HepG2 (cell line): ENCODE results near the gene C4BPA. TPM values are rescaled to one million over a fixed set of nuclear protein-coding genes. Genes with fewer than 3 reads are reported as not detected.

Experiments
- ARID5B ChIP-seq: IDR thresholded peaks from 2 replicates; pipeline ENCODE4 v1.4.0; 2020; ENCODE audit warnings: mild to moderate bottlenecking, missing genetic modification reagents
- ATF1 ChIP-seq: IDR thresholded peaks from 2 replicates; pipeline ENCODE4 v1.6.1; 2016; ENCODE audit warnings: mild to moderate bottlenecking, control low read depth
- ATF3 ChIP-seq: sonication (generic); formaldehyde crosslinking; IDR thresholded peaks from 2 replicates; pipeline ENCODE4 v1.4.0; 2020; ENCODE audit warnings: missing genetic modification reagents
- BRF2 ChIP-seq: sonication (generic); formaldehyde crosslinking; IDR thresholded peaks from 2 replicates; pipeline ENCODE4 v1.8.1; 2022; ENCODE audit warnings: mild to moderate bottlenecking, missing genetic modification reagents
- CEBPG ChIP-seq: IDR thresholded peaks from 2 replicates; pipeline ENCODE4 v1.6.1; 2016
- CHD4 ChIP-seq: fragments of 200-600 bp; sonication (generic); IDR thresholded peaks from 2 replicates; pipeline ENCODE4 v1.7.0; 2017; ENCODE audit warnings: mild to moderate bottlenecking, low read length, borderline replicate concordance
- LBX2 ChIP-seq: sonication (generic); formaldehyde crosslinking; IDR thresholded peaks from 2 replicates; pipeline ENCODE4 v1.5.0; 2020; ENCODE audit warnings: missing genetic modification reagents, mild to moderate bottlenecking, borderline replicate concordance
- NFAT5 ChIP-seq: sonication (generic); formaldehyde crosslinking; IDR thresholded peaks from 2 replicates; pipeline ENCODE4 v1.4.0; 2020; ENCODE audit warnings: missing genetic modification reagents
- SALL1 ChIP-seq: sonication (generic); formaldehyde crosslinking; IDR thresholded peaks from 2 replicates; pipeline ENCODE4 v1.8.0; 2022; ENCODE audit warnings: mild to moderate bottlenecking, missing genetic modification reagents
- ZBTB7B ChIP-seq: sonication (generic); formaldehyde crosslinking; IDR thresholded peaks from 2 replicates; pipeline ENCODE4 v1.4.0; 2020; ENCODE audit warnings: missing genetic modification reagents
- ZKSCAN1 ChIP-seq: fragments of 150-350 bp; IDR thresholded peaks from 2 replicates; pipeline ENCODE4 v1.6.1; 2014; ENCODE audit warnings: low read length
- ZNF335 ChIP-seq: sonication (generic); formaldehyde crosslinking; IDR thresholded peaks from 2 replicates; pipeline ENCODE4 v1.4.0; 2020; ENCODE audit warnings: missing genetic modification reagents
- polyA plus RNA-seq, 8 experiments: library from polyadenylated mRNA; depleted of rRNA in 3 of 8; stranded (reverse) in 7 of 8; unstranded in 1 of 8; fragments of >200 nt; fragmentation: Illumina TruSeq in 4 of 8; extraction: Trizol in 4 of 8; gene quantifications; 2 replicates each; pipeline versions ENCODE4 v1.2.1 to v1.2.3, GENCODE V29; 2011 to 2016; ENCODE audit warnings: low read depth in 4 of 8, missing spikeins in 1 of 8, mixed read lengths in 1 of 8; ENCODE audit not compliant: insufficient read depth in 1 of 8
- total RNA-seq, 5 experiments: library from RNA; depleted of rRNA; stranded (reverse); fragments of >200 nt; fragmentation: Illumina TruSeq; extraction: Trizol; gene quantifications; 2 replicates each; pipeline ENCODE4 v1.2.3, GENCODE V29; 2016; ENCODE audit warnings: low read depth in 1 of 5
- TF ChIP-seq, protein P1 (sequence below): sonication (generic); formaldehyde crosslinking; IDR thresholded peaks from 2 replicates; pipeline ENCODE4 v1.4.0; 2020; ENCODE audit warnings: missing genetic modification reagents
- TF ChIP-seq, protein P2 (sequence below): sonication (generic); formaldehyde crosslinking; IDR thresholded peaks from 2 replicates; pipeline ENCODE4 v1.4.0; 2020; ENCODE audit warnings: missing genetic modification reagents

The C4BPA gene
- total and polyA plus RNA-seq, 2 of the 13 experiments (the other 11 are each of a cell fraction or from before 2014, with no cell fraction given) = 32.1 to 60.1 TPM

DNA sequence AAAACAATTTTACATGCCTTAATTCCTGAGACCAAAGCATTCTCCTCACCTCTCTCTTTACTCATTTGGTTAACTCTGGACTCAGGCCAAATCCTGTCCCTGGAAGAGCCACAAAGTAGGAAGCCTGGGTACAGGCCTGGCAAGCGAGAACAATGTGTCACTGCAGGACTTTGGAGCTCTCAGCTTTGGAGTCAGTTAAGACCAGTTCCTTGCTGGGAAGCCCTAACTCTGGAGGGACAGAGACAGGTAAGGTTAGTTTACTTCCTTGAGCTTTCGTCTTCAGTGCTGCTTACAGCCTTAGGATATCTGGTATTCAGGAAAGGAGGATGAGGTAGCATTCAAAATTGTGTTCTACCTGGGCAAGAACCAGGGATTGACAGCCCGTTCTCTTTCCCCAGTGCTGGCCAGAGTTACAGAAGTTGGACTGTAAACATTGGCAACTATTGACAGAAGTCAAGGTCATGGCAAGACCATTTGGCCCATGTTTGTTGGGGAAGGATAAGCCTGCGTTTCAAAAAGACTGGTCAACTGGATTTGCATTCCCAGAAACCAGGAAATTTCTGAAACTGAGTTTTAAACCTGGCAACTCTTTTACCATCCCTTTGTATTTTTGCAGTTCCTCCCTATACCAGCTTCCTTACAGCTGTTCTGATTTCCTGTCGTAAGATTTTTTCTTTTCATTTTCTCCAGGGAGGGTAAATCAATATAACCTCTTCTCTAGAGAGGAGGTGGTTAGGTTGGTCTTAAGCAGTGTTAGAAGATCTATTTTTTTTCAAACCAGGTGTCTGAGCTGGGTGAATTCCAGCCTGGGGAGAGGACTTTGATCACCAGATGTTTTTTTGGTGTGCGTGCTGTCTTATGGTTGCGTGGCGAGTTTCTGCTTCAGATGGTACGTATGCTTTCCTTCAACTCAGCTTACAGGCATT lies 15.1 kb upstream of the C4BPA start, which contains the start of gene C4BPB (continued):
- TF ChIP-seq, protein P1, sequence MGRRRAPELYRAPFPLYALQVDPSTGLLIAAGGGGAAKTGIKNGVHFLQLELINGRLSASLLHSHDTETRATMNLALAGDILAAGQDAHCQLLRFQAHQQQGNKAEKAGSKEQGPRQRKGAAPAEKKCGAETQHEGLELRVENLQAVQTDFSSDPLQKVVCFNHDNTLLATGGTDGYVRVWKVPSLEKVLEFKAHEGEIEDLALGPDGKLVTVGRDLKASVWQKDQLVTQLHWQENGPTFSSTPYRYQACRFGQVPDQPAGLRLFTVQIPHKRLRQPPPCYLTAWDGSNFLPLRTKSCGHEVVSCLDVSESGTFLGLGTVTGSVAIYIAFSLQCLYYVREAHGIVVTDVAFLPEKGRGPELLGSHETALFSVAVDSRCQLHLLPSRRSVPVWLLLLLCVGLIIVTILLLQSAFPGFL = no peak
- no peak for TF ChIP-seq ATF3 (CRISPR knock-in tag)
- TF ChIP-seq BRF2 (CRISPR knock-in tag) = no peak
- TF ChIP-seq ARID5B (CRISPR knock-in tag) = peak; percentile 92
- TF ChIP-seq ATF1 (CRISPR knock-in tag) = no peak
- TF ChIP-seq, protein P2, sequence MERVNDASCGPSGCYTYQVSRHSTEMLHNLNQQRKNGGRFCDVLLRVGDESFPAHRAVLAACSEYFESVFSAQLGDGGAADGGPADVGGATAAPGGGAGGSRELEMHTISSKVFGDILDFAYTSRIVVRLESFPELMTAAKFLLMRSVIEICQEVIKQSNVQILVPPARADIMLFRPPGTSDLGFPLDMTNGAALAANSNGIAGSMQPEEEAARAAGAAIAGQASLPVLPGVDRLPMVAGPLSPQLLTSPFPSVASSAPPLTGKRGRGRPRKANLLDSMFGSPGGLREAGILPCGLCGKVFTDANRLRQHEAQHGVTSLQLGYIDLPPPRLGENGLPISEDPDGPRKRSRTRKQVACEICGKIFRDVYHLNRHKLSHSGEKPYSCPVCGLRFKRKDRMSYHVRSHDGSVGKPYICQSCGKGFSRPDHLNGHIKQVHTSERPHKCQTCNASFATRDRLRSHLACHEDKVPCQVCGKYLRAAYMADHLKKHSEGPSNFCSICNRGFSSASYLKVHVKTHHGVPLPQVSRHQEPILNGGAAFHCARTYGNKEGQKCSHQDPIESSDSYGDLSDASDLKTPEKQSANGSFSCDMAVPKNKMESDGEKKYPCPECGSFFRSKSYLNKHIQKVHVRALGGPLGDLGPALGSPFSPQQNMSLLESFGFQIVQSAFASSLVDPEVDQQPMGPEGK (CRISPR knock-in tag) = peak; percentile 73
- peak; percentile 88 for TF ChIP-seq SALL1 (CRISPR knock-in tag)
- TF ChIP-seq CEBPG (CRISPR knock-in tag) = peak; percentile 73
- TF ChIP-seq NFAT5 (CRISPR knock-in tag) = no peak
- TF ChIP-seq ZNF335 (CRISPR knock-in tag) = peak; percentile 78
- TF ChIP-seq ZBTB7B (CRISPR knock-in tag) = no peak
- TF ChIP-seq CHD4 = no peak
- no peak for TF ChIP-seq LBX2 (CRISPR knock-in tag)
- no peak for TF ChIP-seq ZKSCAN1
